DND-41 (cell line): ENCODE results near the gene TXLNB.

Source experiments
- ATAC-seq: fragments of 200-7000 bp; cut with Tn5 transposase; 3 replicates; pipeline ENCODE4 v1.9.1; 2021; ENCODE audit warnings: low read depth; ENCODE audit not compliant: insufficient read depth
- DNase-seq: peaks from one replicate; pipeline ENCODE4 v3.0.0-alpha.2; 2020
- H2AFZ ChIP-seq: 2 replicates; pipeline ENCODE4 v1.6.0; 2012; ENCODE audit warnings: low read depth, low read length
- H3K27ac ChIP-seq: 2 replicates; pipeline ENCODE4 v1.5.1; 2012; ENCODE audit warnings: low read length, inconsistent platforms
- H3K27me3 ChIP-seq: fragments of 200-600 bp; sonication (generic); 2 replicates; pipeline ENCODE4 v1.6.0; 2012; ENCODE audit warnings: low read length, mild to moderate bottlenecking, inconsistent platforms; ENCODE audit not compliant: insufficient read depth, poor library complexity
- H3K36me3 ChIP-seq: 2 replicates; pipeline ENCODE4 v1.5.1; 2012; ENCODE audit warnings: low read length, inconsistent platforms; ENCODE audit not compliant: insufficient read depth
- H3K4me1 ChIP-seq: 2 replicates; pipeline ENCODE4 v1.5.1; 2012; ENCODE audit warnings: mild to moderate bottlenecking, low read length; ENCODE audit not compliant: insufficient read depth
- H3K4me2 ChIP-seq: 2 replicates; pipeline ENCODE4 v1.6.0; 2012; ENCODE audit warnings: mild to moderate bottlenecking, moderate library complexity, low read length, inconsistent platforms; ENCODE audit not compliant: insufficient read depth
- H3K4me3 ChIP-seq, 2 experiments: fragments of 200-600 bp in 1 of 2; shearing (Covaris generic) in 1 of 2; 2 replicates each; pipeline ENCODE4 v1.5.1; 2012 to 2016; ENCODE audit warnings: inconsistent platforms in 2 of 2, low read length in 2 of 2, mild to moderate bottlenecking in 2 of 2, low read depth in 1 of 2, moderate library complexity in 1 of 2
- H3K79me2 ChIP-seq: 2 replicates; pipeline ENCODE4 v1.6.0; 2012; ENCODE audit warnings: low read length, inconsistent platforms; ENCODE audit not compliant: insufficient read depth
- H3K9ac ChIP-seq: 2 replicates; pipeline ENCODE4 v1.6.0; 2012; ENCODE audit warnings: low read depth, mild to moderate bottlenecking, inconsistent platforms, low read length, moderate library complexity
- H3K9me3 ChIP-seq: 2 replicates; pipeline ENCODE4 v1.5.1; 2012; ENCODE audit warnings: low read length, moderate library complexity, mild to moderate bottlenecking, inconsistent platforms; ENCODE audit not compliant: insufficient read depth, severe bottlenecking
- H4K20me1 ChIP-seq: 2 replicates; pipeline ENCODE4 v1.6.0; 2012; ENCODE audit warnings: low read length; ENCODE audit not compliant: insufficient read depth
- CTCF ChIP-seq: IDR thresholded peaks from 2 replicates; pipeline ENCODE4 v1.5.1; 2012; ENCODE audit warnings: borderline replicate concordance, low read length, moderate library complexity, mild to moderate bottlenecking; ENCODE audit not compliant: poor library complexity, severe bottlenecking; ENCODE audit errors: extremely low read depth
- EZH2 ChIP-seq: IDR thresholded peaks from 3 replicates; pipeline ENCODE4 v1.6.1; 2012; ENCODE audit warnings: borderline replicate concordance, low read depth, mild to moderate bottlenecking, moderate library complexity, low read length, inconsistent platforms; ENCODE audit not compliant: severe bottlenecking

The TXLNB gene

GRCh38 chr6:139194740-139195139, 97.1 kb downstream of the TXLNB start:
- H3K4me3 ChIP-seq, result no peak overlapping the region
- no peak overlapping the region for H3K9ac ChIP-seq
- no peaks in the 10 kb centered on the region for H4K20me1 ChIP-seq
- H3K27me3 ChIP-seq, result no peaks in the 10 kb centered on the region
- TF ChIP-seq CTCF, result no peak
- no peak for TF ChIP-seq EZH2
- no peaks in the 10 kb centered on the region for H3K79me2 ChIP-seq
- H3K27ac ChIP-seq, result no peak overlapping the region
- H3K4me2 ChIP-seq, result no peak overlapping the region
- no peaks in the 10 kb centered on the region for H3K36me3 ChIP-seq
- no peaks in the 10 kb centered on the region for H3K9me3 ChIP-seq
- no peak overlapping the region for H2AFZ ChIP-seq
- ATAC-seq (no peak), DNase-seq (no peak)
- no peaks in the 10 kb centered on the region for H3K4me1 ChIP-seq
